NB4 (cell line): ENCODE results near the gene CHI3L1.

ENCODE experiments used
- CTCF ChIP-seq: IDR thresholded peaks from one replicate; pipeline ENCODE4 v1.5.1; 2012; ENCODE audit warnings: low read depth, low read length
- POLR2A ChIP-seq: IDR thresholded peaks from 2 replicates; pipeline ENCODE4 v1.6.1; 2011; ENCODE audit warnings: mild to moderate bottlenecking; ENCODE audit not compliant: insufficient read length; ENCODE audit errors: extremely low read depth
- TF ChIP-seq, protein P1 (sequence below): IDR thresholded peaks from 2 replicates; pipeline ENCODE4 v1.6.1; 2011; ENCODE audit warnings: low read depth, low read length

GRCh38 chr1:203144661-203145060 lies 41.8 kb downstream of the CHI3L1 start:
- no peak for TF ChIP-seq CTCF
- no peak for TF ChIP-seq POLR2A
- TF ChIP-seq, protein P1, sequence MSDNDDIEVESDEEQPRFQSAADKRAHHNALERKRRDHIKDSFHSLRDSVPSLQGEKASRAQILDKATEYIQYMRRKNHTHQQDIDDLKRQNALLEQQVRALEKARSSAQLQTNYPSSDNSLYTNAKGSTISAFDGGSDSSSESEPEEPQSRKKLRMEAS: no peak
